Fibroblast of gingiva (primary cell): Measurements from ENCODE around the gene RILPL1.

Experiments used
- DNase-seq: peaks from one replicate; pipeline ENCODE4 v3.0.0-alpha.2; 2011; ENCODE audit warnings: low read depth

RILPL1 gene

GRCh38 chr12:123427036-123427769, 106.3 kb downstream of the RILPL1 start:
- DNase-seq: no peak

GRCh38 chr12:123421314-123421713, 112.2 kb downstream of the RILPL1 start:
- no peak for DNase-seq
